Measurements from ENCODE around the gene CLASP1. TPM values are rescaled to one million over a fixed set of nuclear protein-coding genes. Genes with fewer than 3 reads are reported as not detected.
"Not testable (repeated sequence)": the region's sequence is repeated elsewhere in the genome, so short reads cannot be mapped to it uniquely, and the experiment has no call there.

Gene CLASP1
- polyA plus RNA-seq, 1 donor from 2014 or later: 16.0 TPM

DNA sequence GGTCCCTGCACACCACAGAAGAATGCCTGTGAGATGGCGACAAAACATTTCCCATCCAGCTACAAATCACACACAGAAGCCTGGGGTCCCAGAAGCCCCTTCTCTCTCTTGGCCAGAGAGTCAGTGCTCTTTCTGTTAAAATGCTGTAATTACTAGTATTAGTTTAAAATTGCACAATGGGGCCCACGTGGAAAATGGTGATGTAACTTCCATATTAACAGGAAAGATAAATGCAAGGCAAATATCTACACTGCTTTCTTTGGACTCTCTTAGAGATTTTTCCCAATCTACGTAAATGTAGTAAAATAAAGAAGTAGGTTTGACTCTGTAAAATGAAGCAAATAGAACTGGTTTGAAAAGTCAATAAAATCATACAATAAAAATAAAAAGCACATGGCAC lies 250.4 kb downstream of the CLASP1 start:
- Mint-ChIP-seq H3K4me1 (peaks cover 0 to 2% (median 0%) of the 10 kb centered on the region in 3 donors), H3K36me3 (peaks cover 10% of the 10 kb centered on the region), H3K4me3 (no peak overlapping the region), H3K27me3 (no peaks in the 10 kb centered on the region), H3K9me3 (no peaks in the 10 kb centered on the region), H3K27ac (peak overlapping the region in 1 of 3 donors; percentile 31)

GRCh38 chr2:121390082-121390692 lies 259.1 kb downstream of the CLASP1 start:
- Mint-ChIP-seq H3K27ac (no peak overlapping the region), H3K9me3 (no peaks in the 10 kb centered on the region), H3K4me1 (no peaks in the 10 kb centered on the region), H3K4me3 (no peak overlapping the region), H3K27me3 (no peaks in the 10 kb centered on the region), H3K36me3 (peaks cover 3% of the 10 kb centered on the region)

DNA sequence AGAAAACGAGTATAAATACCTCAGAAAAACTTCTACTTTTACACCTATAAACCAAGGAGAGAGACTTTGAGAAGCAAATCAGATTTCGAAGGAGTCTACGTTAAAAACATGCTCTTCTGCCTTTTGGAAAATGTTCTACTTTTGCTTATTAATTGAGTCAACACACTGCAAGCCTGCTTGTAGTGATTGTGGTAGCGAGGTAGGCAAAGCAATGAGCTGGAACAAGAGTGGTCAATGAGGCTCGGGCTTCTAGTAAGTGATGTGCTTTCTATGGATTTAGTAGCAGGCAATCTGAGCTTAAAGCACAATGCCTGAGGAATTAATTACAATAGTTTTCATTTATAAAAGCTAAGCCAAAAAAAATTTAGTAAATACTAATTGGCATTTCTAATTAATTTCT lies 260.9 kb downstream of the CLASP1 start:
- H3K4me1 Mint-ChIP-seq: no peaks in the 10 kb centered on the region
- no peaks in the 10 kb centered on the region for H3K27me3 Mint-ChIP-seq
- no peak overlapping the region for H3K27ac Mint-ChIP-seq
- no peaks in the 10 kb centered on the region for H3K9me3 Mint-ChIP-seq
- peaks cover 3% of the 10 kb centered on the region for H3K36me3 Mint-ChIP-seq
- H3K4me3 Mint-ChIP-seq: no peak overlapping the region

DNA sequence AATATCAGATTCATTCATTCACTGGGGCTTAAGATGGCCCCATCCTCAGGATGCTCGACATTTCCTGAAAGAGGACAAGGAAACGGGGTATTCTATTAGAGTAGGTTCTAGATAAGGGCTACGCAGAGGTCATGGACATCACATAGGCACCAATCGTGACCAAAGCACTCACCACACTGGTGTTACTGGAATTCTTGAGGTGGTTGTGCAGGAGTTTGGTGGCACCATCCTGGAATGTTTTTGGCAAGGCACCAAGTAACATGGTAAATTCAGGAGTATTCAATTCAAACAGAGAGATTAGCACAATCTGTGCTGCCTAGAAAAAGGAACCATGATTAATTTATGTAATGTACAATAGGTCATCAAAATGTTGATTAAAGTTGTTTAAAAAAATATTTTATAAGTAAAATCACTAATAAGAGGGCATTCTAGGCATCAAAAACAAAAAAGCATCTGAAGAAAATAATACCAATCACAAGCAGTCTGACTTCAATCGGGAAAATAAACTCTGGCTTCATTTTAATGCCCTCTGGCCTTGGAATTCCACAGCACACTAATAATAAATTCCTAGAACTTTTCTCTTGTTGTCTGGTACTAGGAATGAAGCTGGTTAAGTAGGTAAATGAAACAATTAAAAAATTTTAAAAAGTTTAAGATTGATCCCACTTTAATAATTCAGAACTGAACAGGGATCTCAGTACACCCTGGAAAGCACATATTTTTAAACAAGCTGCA lies 261.5 kb downstream of the CLASP1 start:
- no peaks in the 10 kb centered on the region for H3K4me1 Mint-ChIP-seq
- no peak overlapping the region for H3K4me3 Mint-ChIP-seq
- peaks cover 3% of the 10 kb centered on the region for H3K36me3 Mint-ChIP-seq
- no peaks in the 10 kb centered on the region for H3K9me3 Mint-ChIP-seq
- no peaks in the 10 kb centered on the region for H3K27me3 Mint-ChIP-seq
- no peak overlapping the region for H3K27ac Mint-ChIP-seq

DNA sequence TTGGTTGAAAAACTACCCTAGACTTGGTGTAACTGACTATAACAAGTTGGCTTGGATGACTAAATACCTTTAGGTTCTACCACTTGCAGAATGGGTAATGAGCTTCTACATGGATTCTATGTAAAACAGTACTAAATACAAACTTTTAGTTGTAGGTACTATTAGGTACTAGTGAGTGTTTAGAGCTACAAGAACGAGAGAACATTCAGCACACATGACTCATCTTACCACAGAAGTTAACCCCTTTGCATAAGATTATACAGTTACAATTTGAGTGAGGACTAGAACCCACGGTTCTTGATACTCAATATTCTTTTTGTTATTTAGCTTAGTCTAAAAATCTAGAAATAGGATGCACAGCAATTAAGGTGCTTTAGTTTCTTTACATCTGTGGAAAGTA lies 262.6 kb downstream of the CLASP1 start:
- H3K27ac Mint-ChIP-seq: peak overlapping the region in 1 of 3 donors; percentile 53
- peaks cover 10% of the 10 kb centered on the region for H3K36me3 Mint-ChIP-seq
- H3K4me3 Mint-ChIP-seq: no peak overlapping the region
- no peaks in the 10 kb centered on the region for H3K4me1 Mint-ChIP-seq
- H3K9me3 Mint-ChIP-seq: no peaks in the 10 kb centered on the region
- no peaks in the 10 kb centered on the region for H3K27me3 Mint-ChIP-seq

- H3K9me3 Mint-ChIP-seq: no peaks in the 10 kb centered on the region
- peaks cover 10% of the 10 kb centered on the region for H3K36me3 Mint-ChIP-seq
- no peaks in the 10 kb centered on the region for H3K4me1 Mint-ChIP-seq
- H3K4me3 Mint-ChIP-seq: no peak overlapping the region
- H3K27ac Mint-ChIP-seq: no peak overlapping the region
- H3K27me3 Mint-ChIP-seq: no peaks in the 10 kb centered on the region
These were observed 263.2 kb downstream of the CLASP1 start for GRCh38 chr2:121386102-121386501.

DNA sequence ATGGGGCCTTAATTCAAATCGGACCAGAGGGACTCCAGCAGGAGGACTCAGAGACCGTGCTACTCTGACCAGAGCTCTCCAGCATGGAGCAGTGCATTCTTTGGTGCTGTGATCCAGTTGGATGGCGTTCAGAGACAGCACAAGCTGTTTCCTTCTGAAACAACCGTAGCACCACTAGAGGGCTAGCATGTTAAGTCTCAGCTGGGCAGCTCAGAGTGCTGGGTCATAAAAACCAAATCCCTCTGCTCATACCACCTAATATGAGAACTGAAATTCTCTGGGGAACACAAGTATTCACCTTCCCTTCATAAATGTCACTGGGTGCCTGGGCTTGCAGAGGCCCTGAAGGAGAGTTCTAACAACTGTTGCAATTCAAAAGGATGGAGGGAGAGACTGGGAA lies 266.5 kb downstream of the CLASP1 start:
- Mint-ChIP-seq H3K36me3 (peaks cover 15% of the 10 kb centered on the region), H3K27me3 (no peaks in the 10 kb centered on the region), H3K4me1 (no peaks in the 10 kb centered on the region), H3K27ac (peak overlapping the region in 1 of 3 donors; percentile 52), H3K4me3 (no peak overlapping the region), H3K9me3 (no peaks in the 10 kb centered on the region)

GRCh38 chr2:121377646-121378045 lies 271.6 kb downstream of the CLASP1 start:
- H3K36me3 Mint-ChIP-seq: peaks cover 24% of the 10 kb centered on the region

DNA sequence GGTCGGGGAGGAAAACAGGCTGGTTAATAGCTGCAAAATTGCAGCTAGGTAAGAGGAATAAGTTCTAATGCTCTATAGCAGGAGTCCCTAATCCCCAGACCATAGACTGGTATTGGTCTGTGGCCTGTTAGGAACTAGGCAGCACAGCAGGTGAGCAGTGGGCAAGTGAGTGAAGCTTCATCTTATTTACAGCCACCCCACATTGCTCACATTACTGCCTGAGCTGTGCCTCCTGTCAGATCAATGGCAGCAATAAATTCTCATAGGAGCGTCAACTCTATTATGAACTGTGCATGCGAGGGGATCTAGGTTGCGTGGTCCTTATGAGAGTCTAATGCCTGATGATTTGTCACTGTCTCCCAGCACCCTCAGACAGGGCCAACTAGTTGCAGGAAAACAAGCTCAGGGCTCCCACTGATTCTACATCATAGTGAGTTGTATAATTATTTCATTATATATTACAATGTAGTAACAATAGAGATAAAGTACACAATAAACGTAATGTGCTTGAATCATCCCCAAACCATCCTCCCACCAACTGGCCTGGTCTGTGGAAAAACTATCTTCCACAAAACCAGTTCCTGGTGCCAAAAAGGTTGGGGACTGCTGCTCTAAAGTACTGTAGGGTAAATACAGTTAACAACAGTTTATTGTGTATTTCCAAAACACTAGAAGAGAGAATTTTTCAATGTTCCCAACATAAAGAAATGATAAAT lies 272.6 kb downstream of the CLASP1 start:
- peaks cover 22% of the 10 kb centered on the region for H3K36me3 Mint-ChIP-seq

More at GRCh38 chr2:121377646-121378045, 271.6 kb downstream of the CLASP1 start:
- Mint-ChIP-seq H3K27ac (no peak overlapping the region), H3K9me3 (peaks cover 0 to 6% (median 2%) of the 10 kb centered on the region in 3 donors), H3K4me1 (peaks cover 0 to 6% (median 0%) of the 10 kb centered on the region in 3 donors), H3K4me3 (no peak overlapping the region), H3K27me3 (no peaks in the 10 kb centered on the region)

DNA sequence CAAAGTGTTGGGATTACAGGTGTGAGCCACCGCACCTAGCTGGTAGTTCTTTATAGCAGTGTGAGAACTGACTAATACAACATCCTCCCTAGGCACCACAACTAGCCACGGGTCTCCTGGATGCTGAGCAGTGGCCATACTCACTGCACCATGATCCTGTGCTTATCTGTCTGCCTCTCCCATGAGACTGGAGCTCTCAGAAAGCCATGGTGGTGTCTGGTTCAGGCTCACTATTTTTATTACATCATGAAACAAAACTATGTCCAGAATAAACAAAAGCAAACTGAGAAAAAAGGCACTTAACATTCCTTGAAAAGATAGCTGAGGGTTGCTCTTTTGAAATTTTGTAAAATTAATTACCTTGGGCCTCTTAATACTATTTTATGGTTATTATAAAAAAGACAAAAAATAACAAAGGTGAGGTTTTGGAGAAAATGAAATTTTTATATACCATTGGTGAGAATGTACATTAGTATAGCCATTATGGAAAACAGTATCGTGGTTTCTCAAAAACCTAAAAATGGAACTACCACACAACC lies 273.6 kb downstream of the CLASP1 start:
- Mint-ChIP-seq H3K9me3 (peaks cover 0 to 6% (median 2%) of the 10 kb centered on the region in 3 donors), H3K27me3 (no peaks in the 10 kb centered on the region), H3K4me3 (no peak overlapping the region), H3K4me1 (peaks cover 0 to 6% (median 5%) of the 10 kb centered on the region in 3 donors), H3K36me3 (peaks cover 25% of the 10 kb centered on the region), H3K27ac (peak overlapping the region in 1 of 3 donors; percentile 43)

More for the DNA sequence above, 272.6 kb downstream of the CLASP1 start:
- H3K27ac Mint-ChIP-seq: no peak overlapping the region
- H3K4me3 Mint-ChIP-seq: no peak overlapping the region
- H3K27me3 Mint-ChIP-seq: no peaks in the 10 kb centered on the region
- H3K4me1 Mint-ChIP-seq: peaks cover 0 to 6% (median 1%) of the 10 kb centered on the region in 3 donors
- peaks cover 0 to 6% (median 2%) of the 10 kb centered on the region in 3 donors for H3K9me3 Mint-ChIP-seq

- not testable (repeated sequence) for H3K27me3 Mint-ChIP-seq, H3K4me3 Mint-ChIP-seq, H3K4me1 Mint-ChIP-seq, H3K9me3 Mint-ChIP-seq
- H3K36me3 Mint-ChIP-seq: peaks cover 28% of the 10 kb centered on the region
- H3K27ac Mint-ChIP-seq: peak overlapping the region in 1 of 3 donors; percentile 80
These were observed 274.7 kb downstream of the CLASP1 start for GRCh38 chr2:121374412-121375075.

DNA sequence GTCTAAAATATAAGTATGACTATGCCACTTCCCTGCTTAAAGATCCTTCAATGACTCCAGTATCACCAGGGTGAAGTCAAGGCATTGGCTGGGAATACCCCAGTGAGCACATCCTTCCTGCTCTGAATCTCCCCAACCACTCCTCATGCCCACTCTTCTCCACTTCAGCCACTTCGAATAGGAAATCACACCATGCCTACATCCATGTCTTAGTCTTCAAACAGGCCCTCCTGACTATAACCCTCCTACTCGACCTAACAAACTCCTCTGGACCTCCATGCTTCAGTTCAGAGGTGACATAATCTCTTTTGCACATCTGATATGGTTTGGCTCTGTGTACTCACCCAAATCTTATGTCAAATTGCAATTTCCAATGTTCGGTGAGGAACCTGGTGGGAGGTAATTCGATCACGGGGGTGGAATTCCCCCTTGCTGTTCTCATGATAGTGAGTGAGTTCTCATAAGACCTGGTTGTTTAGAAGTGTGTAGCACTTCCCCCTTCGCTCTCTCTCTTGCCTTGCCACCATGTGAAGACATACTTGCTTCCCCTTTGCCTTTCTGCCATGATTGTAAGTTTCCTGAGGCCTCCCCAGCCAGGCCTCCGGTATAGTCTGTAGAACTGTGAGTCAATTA lies 276.4 kb downstream of the CLASP1 start:
- H3K4me3 Mint-ChIP-seq: no peak overlapping the region
- peaks cover 26% of the 10 kb centered on the region for H3K36me3 Mint-ChIP-seq
- no peaks in the 10 kb centered on the region for H3K27me3 Mint-ChIP-seq

DNA sequence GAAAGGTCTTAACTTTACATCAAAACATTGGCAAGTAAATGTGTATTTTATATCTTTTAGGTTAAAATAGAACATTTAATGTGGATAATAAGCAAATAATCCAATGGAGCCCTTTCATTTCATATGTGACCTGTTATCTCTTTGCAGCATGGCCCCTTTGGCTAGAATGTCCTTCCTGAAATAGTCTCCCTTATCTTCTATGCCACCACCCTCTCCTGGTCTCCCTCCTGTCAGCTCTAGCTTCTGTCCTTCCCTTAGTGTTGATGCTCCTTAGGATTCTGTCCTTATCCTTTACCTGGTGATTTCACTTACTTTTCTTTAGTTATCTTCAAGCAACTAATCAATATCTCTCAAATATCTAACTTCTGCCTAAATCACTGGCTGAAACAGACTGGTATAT lies 277.2 kb downstream of the CLASP1 start:
- H3K4me1 Mint-ChIP-seq: peaks cover 0 to 6% (median 5%) of the 10 kb centered on the region in 3 donors
- no peak overlapping the region for H3K4me3 Mint-ChIP-seq

More for the DNA sequence above, 276.4 kb downstream of the CLASP1 start:
- peaks cover 0 to 6% (median 2%) of the 10 kb centered on the region in 3 donors for H3K9me3 Mint-ChIP-seq
- H3K27ac Mint-ChIP-seq: peak overlapping the region in 1 of 3 donors; percentile 61
- peaks cover 0 to 6% (median 5%) of the 10 kb centered on the region in 3 donors for H3K4me1 Mint-ChIP-seq

GRCh38 chr2:121368836-121369235 lies 280.4 kb downstream of the CLASP1 start:
- Mint-ChIP-seq H3K4me3 (no peak overlapping the region), H3K27me3 (no peaks in the 10 kb centered on the region), H3K4me1 (peaks cover 0 to 6% (median 5%) of the 10 kb centered on the region in 3 donors), H3K9me3 (no peaks in the 10 kb centered on the region), H3K36me3 (peaks cover 20% of the 10 kb centered on the region), H3K27ac (peak overlapping the region in 1 of 3 donors; percentile 31)

More for the DNA sequence above, 277.2 kb downstream of the CLASP1 start:
- Mint-ChIP-seq H3K27me3 (no peaks in the 10 kb centered on the region), H3K9me3 (peaks cover 0 to 6% (median 2%) of the 10 kb centered on the region in 3 donors), H3K27ac (no peak overlapping the region), H3K36me3 (peaks cover 26% of the 10 kb centered on the region)
